IMR-90 (cell line): Measurements from ENCODE around the gene C1QTNF8. TPM values are rescaled to one million over a fixed set of nuclear protein-coding genes. Genes with fewer than 3 reads are reported as not detected.

ENCODE experiments used
- ATAC-seq: fragments of 200-7000 bp; cut with Tn5 transposase; 2 replicates; pipeline ENCODE4 v1.9.1; 2020; ENCODE audit warnings: low read depth, mild to moderate bottlenecking, moderate library complexity
- BruUV-seq: library from RNA; stranded (reverse); fragments of 400-500 nt; replicated peaks from 2 replicates; lab custom pipeline; 2021; lab: Mats Ljungman, UMichigan
- CTCF ChIA-PET: fragments of 300-600 bp; formaldehyde crosslinking; extraction: SDS; loops from one replicate; lab custom pipeline; 2021; ENCODE audit warnings: antibody characterized with exemption; lab: Yijun Ruan, JAX
- POLR2A ChIA-PET: fragments of 300-600 bp; sonication (Branson Sonifier 250); formaldehyde crosslinking; loops from one replicate; lab custom pipeline; 2022; ENCODE audit warnings: antibody characterized with exemption; ENCODE audit not compliant: unreplicated experiment; lab: Charles Lee
- DNase-seq: peaks from one replicate; pipeline ENCODE4 v3.0.0; 2013
- H2AFZ ChIP-seq: replicated peaks from 2 replicates; pipeline ENCODE3; 2013; ENCODE audit warnings: low read length, mild to moderate bottlenecking; ENCODE audit not compliant: poor library complexity
- H2AK5ac ChIP-seq: 2 replicates; pipeline ENCODE4 v1.6.1; 2013; ENCODE audit warnings: low read depth, low read length, inconsistent platforms
- H2AK9ac ChIP-seq: replicated peaks from 2 replicates; pipeline ENCODE3; 2013; ENCODE audit warnings: mild to moderate bottlenecking, low read depth, low read length, moderate library complexity; ENCODE audit not compliant: poor library complexity
- H2BK120ac ChIP-seq: 2 replicates; pipeline ENCODE4 v1.6.1; 2013; ENCODE audit warnings: low read depth, low read length, inconsistent platforms
- H2BK15ac ChIP-seq: 3 replicates; pipeline ENCODE4 v1.6.1; 2013; ENCODE audit warnings: low read depth, low read length, inconsistent platforms
- H2BK20ac ChIP-seq: 2 replicates; pipeline ENCODE4 v1.6.1; 2013; ENCODE audit warnings: low read depth, mild to moderate bottlenecking, inconsistent platforms, low read length, moderate library complexity
- H2BK5ac ChIP-seq: 2 replicates; pipeline ENCODE4 v1.6.1; 2013; ENCODE audit warnings: mild to moderate bottlenecking, low read depth, low read length, inconsistent platforms; ENCODE audit not compliant: poor library complexity, severe bottlenecking
- H3K14ac ChIP-seq: replicated peaks from 2 replicates; pipeline ENCODE4 v1.6.1; 2013; ENCODE audit warnings: low read depth, low read length, inconsistent platforms
- H3K18ac ChIP-seq: 2 replicates; pipeline ENCODE4 v1.6.1; 2013; ENCODE audit warnings: low read depth, low read length, control low read depth
- H3K23ac ChIP-seq: 2 replicates; pipeline ENCODE4 v1.6.1; 2013; ENCODE audit warnings: low read depth, low read length, inconsistent platforms
- H3K27ac ChIP-seq: 2 replicates; pipeline ENCODE4 v1.5.1; 2013; ENCODE audit warnings: mild to moderate bottlenecking, control low read depth, low read length; ENCODE audit not compliant: insufficient read depth
- H3K27me3 ChIP-seq: 2 replicates; pipeline ENCODE4 v1.6.1; 2013; ENCODE audit warnings: low read length; ENCODE audit not compliant: control insufficient read depth, insufficient read depth
- H3K36me3 ChIP-seq: 2 replicates; pipeline ENCODE4 v1.6.1; 2013; ENCODE audit warnings: low read length, mixed read lengths; ENCODE audit not compliant: control insufficient read depth, insufficient read depth
- H3K4ac ChIP-seq: 2 replicates; pipeline ENCODE4 v1.6.1; 2013; ENCODE audit warnings: low read depth, low read length, inconsistent platforms
- H3K4me1 ChIP-seq: 2 replicates; pipeline ENCODE4 v1.6.1; 2013; ENCODE audit warnings: low read length, mixed read lengths; ENCODE audit not compliant: control insufficient read depth, insufficient read depth
- H3K4me2 ChIP-seq: 2 replicates; pipeline ENCODE4 v1.6.1; 2013; ENCODE audit warnings: low read depth, mild to moderate bottlenecking, control low read depth, low read length, moderate library complexity
- H3K4me3 ChIP-seq: 2 replicates; pipeline ENCODE4 v1.5.1; 2013; ENCODE audit warnings: low read depth, mild to moderate bottlenecking, control low read depth, low read length, moderate library complexity; ENCODE audit not compliant: insufficient read depth
- H3K56ac ChIP-seq: 2 replicates; pipeline ENCODE4 v1.6.1; 2013; ENCODE audit warnings: low read length, inconsistent platforms; ENCODE audit not compliant: insufficient read depth; ENCODE audit errors: extremely low read depth
- H3K79me1 ChIP-seq, 2 experiments: 2 replicates each; pipeline ENCODE4 v1.6.1; 2013; ENCODE audit warnings: low read length in 2 of 2, inconsistent platforms in 1 of 2, low read depth in 1 of 2
- H3K9ac ChIP-seq: 2 replicates; pipeline ENCODE4 v1.6.1; 2013; ENCODE audit warnings: low read depth, low read length, control low read depth
- H3K9me1 ChIP-seq: 2 replicates; pipeline ENCODE4 v1.6.1; 2013; ENCODE audit warnings: low read length, inconsistent platforms; ENCODE audit not compliant: insufficient read depth
- H3K9me3 ChIP-seq: 2 replicates; pipeline ENCODE4 v1.6.1; 2013; ENCODE audit warnings: low read length; ENCODE audit not compliant: control insufficient read depth, insufficient read depth
- H4K20me1 ChIP-seq: 2 replicates; pipeline ENCODE4 v1.6.1; 2013; ENCODE audit warnings: low read length, inconsistent platforms; ENCODE audit not compliant: insufficient read depth
- H4K5ac ChIP-seq: 2 replicates; pipeline ENCODE4 v1.6.1; 2013; ENCODE audit warnings: mild to moderate bottlenecking, low read depth, low read length, control low read depth
- H4K8ac ChIP-seq, 2 experiments: 2 replicates each; pipeline ENCODE4 v1.6.1; 2013; ENCODE audit warnings: low read depth in 2 of 2, low read length in 2 of 2, control low read depth in 1 of 2, inconsistent platforms in 1 of 2
- H4K91ac ChIP-seq: 2 replicates; pipeline ENCODE4 v1.6.1; 2013; ENCODE audit warnings: low read depth, low read length, inconsistent platforms; ENCODE audit not compliant: insufficient read depth
- CHD1 ChIP-seq: IDR thresholded peaks from 2 replicates; pipeline ENCODE4 v1.6.1; 2012; ENCODE audit warnings: low read depth, low read length, improper control_type of control experiment
- MAFK ChIP-seq: IDR thresholded peaks from 2 replicates; pipeline ENCODE4 v1.6.1; 2012; ENCODE audit warnings: low read depth, low read length, improper control_type of control experiment
- MAZ ChIP-seq: IDR thresholded peaks from 2 replicates; pipeline ENCODE4 v1.6.1; 2012; ENCODE audit warnings: low read depth, mild to moderate bottlenecking, low read length, improper control_type of control experiment, moderate library complexity, borderline replicate concordance
- NFE2L2 ChIP-seq: fragments of 150-350 bp; IDR thresholded peaks from 2 replicates; pipeline ENCODE4 v1.6.1; 2016; ENCODE audit warnings: low read depth, mild to moderate bottlenecking, low read length
- POLR2A ChIP-seq: IDR thresholded peaks from 2 replicates; pipeline ENCODE4 v1.6.1; 2012; ENCODE audit warnings: mild to moderate bottlenecking, low read depth, low read length
- USF2 ChIP-seq: fragments of 150-350 bp; IDR thresholded peaks from 2 replicates; pipeline ENCODE4 v1.6.1; 2017; ENCODE audit warnings: mild to moderate bottlenecking, antibody characterized with exemption, low read length, low read depth
- WGBS, 2 experiments: methylation state at CpG; one replicate each; pipeline versions ENCODE4 v1.1.5 to v1.1.7; 2013; ENCODE audit warnings: missing lambda C conversion rate in 2 of 2; ENCODE audit not compliant: insufficient read length in 1 of 2; ENCODE audit errors: extremely low coverage in 2 of 2; 5-methylcytosine and 5-hydroxymethylcytosine counted together
- dilution Hi-C: fragments of 300-500 bp; cut with HindIII; formaldehyde crosslinking; loops from one replicate; pipeline ENCODE4 v1.14.3; 2018; ENCODE audit warnings: low sequenced_read_pairs; ENCODE audit not compliant: unreplicated experiment
- in situ Hi-C: fragments of 300-500 bp; cut with MboI; formaldehyde crosslinking; loops from 3 replicates; pipeline ENCODE4 v1.14.3; 2019; ENCODE audit warnings: low sequenced_read_pairs, inconsistent platforms, mixed read lengths
- intact Hi-C: fragments of 100-400 bp; cut with micrococcal nuclease; formaldehyde crosslinking; loops from 2 replicates; pipeline ENCODE4 v1.10.0; 2022
- polyA plus RNA-seq, 3 experiments: library from polyadenylated mRNA; depleted of rRNA; stranded (reverse); fragments of >200 nt; gene quantifications; 2 replicates each; pipeline ENCODE4 v1.2.3, GENCODE V29; 2012; ENCODE audit warnings: low replicate concordance in 1 of 3
- total RNA-seq: library from RNA; depleted of rRNA; stranded (reverse); fragments of >200 nt; gene quantifications from 2 replicates; pipeline ENCODE4 v1.2.3, GENCODE V29; 2012
- TF ChIP-seq, protein P1 (sequence below): conservative IDR thresholded peaks from 2 replicates; pipeline ENCODE4 v1.5.1; 2012; ENCODE audit warnings: mild to moderate bottlenecking, low read depth, low read length, improper control_type of control experiment

C1QTNF8 gene
- total and polyA plus RNA-seq, 2 of the 4 experiments (the other 2 are of a cell fraction) = not detected

DNA sequence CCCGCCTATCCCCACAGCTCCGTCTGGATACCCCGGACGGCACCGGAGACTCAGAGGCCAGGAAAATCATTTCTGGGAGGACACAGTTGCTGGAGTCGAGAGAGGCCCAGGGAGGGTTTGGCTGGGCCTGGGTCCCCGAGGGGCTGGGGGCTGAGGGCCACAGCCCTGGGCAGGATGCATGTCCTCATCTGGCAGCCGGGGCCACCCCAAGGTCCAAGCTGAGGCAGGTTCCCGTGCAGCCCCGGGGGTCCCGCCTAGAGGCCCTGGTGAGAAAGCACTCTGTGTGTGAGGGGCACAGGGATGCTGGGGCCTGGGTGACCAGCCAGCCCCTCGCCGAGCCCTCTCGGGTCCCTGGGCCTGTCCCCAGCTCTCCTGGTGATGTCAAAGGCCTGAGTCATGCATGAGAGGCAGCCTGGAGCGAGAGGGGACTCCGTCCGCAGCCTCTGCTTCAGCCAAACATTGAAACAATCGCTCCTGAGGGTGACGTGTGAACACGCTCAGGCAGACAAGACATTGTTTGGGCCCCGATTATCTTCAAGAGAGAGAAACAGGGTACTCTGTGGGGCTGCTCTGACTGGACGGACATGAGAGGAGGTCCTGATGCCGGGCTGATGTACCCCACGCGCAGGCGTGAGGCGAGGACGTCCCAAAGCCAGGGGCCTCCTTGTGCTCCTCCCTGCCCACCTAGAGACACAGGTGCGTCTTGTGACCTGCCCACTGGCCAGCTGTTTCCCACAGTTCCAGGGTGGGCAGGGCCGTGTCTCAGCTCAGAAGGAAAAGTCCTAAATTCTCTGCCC, 25.8 kb upstream of the C1QTNF8 start (continued):
- TF ChIP-seq MAFK = no peak

- in situ Hi-C loops (no loop called here), intact Hi-C loops (no loop called here), dilution Hi-C loops (no loop called here)
- no peak overlapping the region for H3K27ac ChIP-seq
- no peak overlapping the region for H2BK120ac ChIP-seq
- no peak overlapping the region for H3K14ac ChIP-seq
- no peak overlapping the region for H2AK5ac ChIP-seq
- no peak overlapping the region for H3K4me2 ChIP-seq
- H3K4ac ChIP-seq = no peak overlapping the region
- no peak overlapping the region for H4K91ac ChIP-seq
- peaks cover 20% of the 10 kb centered on the region; the same call in 1 of the 2 replicates for H3K27me3 ChIP-seq
- H3K9me1 ChIP-seq = no peaks in the 10 kb centered on the region
- peaks cover 2% of the 10 kb centered on the region; the same call in 1 of the 2 replicates for H3K4me1 ChIP-seq
- H3K4me3 ChIP-seq = no peak overlapping the region
- H4K5ac ChIP-seq = no peak overlapping the region
- 34% methylated on average over 9 of the region's 23 CpGs; no CpG with 5 or more reads in 1 of the 2 experiments for WGBS, 2 experiments
- no peaks in the 10 kb centered on the region for H3K79me1 ChIP-seq
- no peak overlapping the region for H2AFZ ChIP-seq
- no peak overlapping the region for H4K8ac ChIP-seq
- no peak overlapping the region for H3K9ac ChIP-seq
- H2BK5ac ChIP-seq = no peak overlapping the region
- ChIA-PET CTCF (no interaction called here), POLR2A (no interaction called here)
- no peak for TF ChIP-seq MAZ
- TF ChIP-seq USF2 = no peak
- no peak for TF ChIP-seq MAFK
- TF ChIP-seq CHD1 = no peak
- TF ChIP-seq, protein P1, sequence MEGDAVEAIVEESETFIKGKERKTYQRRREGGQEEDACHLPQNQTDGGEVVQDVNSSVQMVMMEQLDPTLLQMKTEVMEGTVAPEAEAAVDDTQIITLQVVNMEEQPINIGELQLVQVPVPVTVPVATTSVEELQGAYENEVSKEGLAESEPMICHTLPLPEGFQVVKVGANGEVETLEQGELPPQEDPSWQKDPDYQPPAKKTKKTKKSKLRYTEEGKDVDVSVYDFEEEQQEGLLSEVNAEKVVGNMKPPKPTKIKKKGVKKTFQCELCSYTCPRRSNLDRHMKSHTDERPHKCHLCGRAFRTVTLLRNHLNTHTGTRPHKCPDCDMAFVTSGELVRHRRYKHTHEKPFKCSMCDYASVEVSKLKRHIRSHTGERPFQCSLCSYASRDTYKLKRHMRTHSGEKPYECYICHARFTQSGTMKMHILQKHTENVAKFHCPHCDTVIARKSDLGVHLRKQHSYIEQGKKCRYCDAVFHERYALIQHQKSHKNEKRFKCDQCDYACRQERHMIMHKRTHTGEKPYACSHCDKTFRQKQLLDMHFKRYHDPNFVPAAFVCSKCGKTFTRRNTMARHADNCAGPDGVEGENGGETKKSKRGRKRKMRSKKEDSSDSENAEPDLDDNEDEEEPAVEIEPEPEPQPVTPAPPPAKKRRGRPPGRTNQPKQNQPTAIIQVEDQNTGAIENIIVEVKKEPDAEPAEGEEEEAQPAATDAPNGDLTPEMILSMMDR = no peak
- TF ChIP-seq POLR2A = no peak
- no peak for TF ChIP-seq NFE2L2
- H3K18ac ChIP-seq = no peak overlapping the region
- H3K23ac ChIP-seq = no peak overlapping the region
- BruUV-seq = no TSS peak
- no peak overlapping the region for H2BK20ac ChIP-seq
- no peak overlapping the region for H2AK9ac ChIP-seq
- H3K36me3 ChIP-seq = no peaks in the 10 kb centered on the region
- no peak overlapping the region for H3K56ac ChIP-seq
- DNase-seq = no peak
- no peak for ATAC-seq
- H2BK15ac ChIP-seq = no peak overlapping the region
- no peaks in the 10 kb centered on the region for H3K9me3 ChIP-seq
- H4K20me1 ChIP-seq = no peaks in the 10 kb centered on the region
Observed at GRCh38 chr16:1121009-1121408, 25.0 kb upstream of the C1QTNF8 start.
